Measurements from ENCODE around the gene IL21R. TPM values are rescaled to one million over a fixed set of nuclear protein-coding genes. Genes with fewer than 3 reads are reported as not detected.

IL21R gene
- total and polyA plus RNA-seq, 2 donors (not counting 3 experiments of a cell fraction or from before 2014, with no cell fraction given) = 0.03 TPM; not detected in 1

GRCh38 chr16:27462846-27463682, 61.1 kb downstream of the IL21R start:
- POLR2A ChIA-PET = no interaction called here
- H3K9me3 ChIP-seq (replicated peaks; ENCODE audit: control insufficient read depth, insufficient read depth, low read length) = no peaks in the 10 kb centered on the region
- dilution Hi-C loops (cut with MboI; ENCODE audit: extremely low pct_ligation_motif_present, low sequenced_read_pairs) = no loop called here
- no peak overlapping the region for H3K27ac ChIP-seq (ENCODE audit: insufficient read depth, low read depth, low read length)
- no peak overlapping the region for H3K4me2 ChIP-seq (ENCODE audit: insufficient read depth, low read length)
- CTCF ChIA-PET = interaction anchor here (1.2 to 1.8 kb wide), 5 partner anchors 8 to 353 kb away, joined by 5 to 9 read pairs (median 6); no protein-coding TSS in a partner anchor
- H3K4me3 ChIP-seq (replicated peaks in 1 of 3; ENCODE audit: insufficient read depth in 1 of 3, low read depth in 1 of 3, low read length in 3 of 3) = no peak overlapping the region
- peaks cover 12% of the 10 kb centered on the region for H3K4me1 ChIP-seq (ENCODE audit: control insufficient read depth, extremely low read depth, insufficient read depth, low read length)
- no peak for DNase-seq (ENCODE audit: low read depth, low spot score)
- no peak for FAIRE-seq
- no peaks in the 10 kb centered on the region for H3K27me3 ChIP-seq (ENCODE audit: control insufficient read depth in 2 of 2, insufficient read depth in 2 of 2, low read length in 2 of 2)
- H4K20me1 ChIP-seq (replicated peaks; ENCODE audit: control insufficient read depth, extremely low read depth, insufficient read depth, low read length) = no peaks in the 10 kb centered on the region
- intact Hi-C loops (cut with micrococcal nuclease) = no loop called here
- H3K9ac ChIP-seq (replicated peaks; ENCODE audit: extremely low read depth, insufficient read depth, low read length) = no peak overlapping the region
- no peaks in the 10 kb centered on the region for H3K79me2 ChIP-seq (ENCODE audit: control insufficient read depth, insufficient read depth, low read length)
- TF ChIP-seq POLR2AphosphoS5 (IDR thresholded peaks at IDR 0.05; ENCODE audit: insufficient read depth, low read depth, low read length) = no peak
- no peak for TF ChIP-seq MYC (IDR thresholded peaks at IDR 0.05; ENCODE audit: low read depth, low read length)
- no peak for TF ChIP-seq POLR2A (IDR thresholded peaks at IDR 0.05; ENCODE audit: low read depth, low read length)
- no peak for TF ChIP-seq MAX (IDR thresholded peaks at IDR 0.05; ENCODE audit: insufficient read depth, insufficient read length)
- TF ChIP-seq GATA2 (IDR thresholded peaks at IDR 0.05; ENCODE audit: insufficient read depth, insufficient read length, low read depth, low read length) = no peak
- no peak for TF ChIP-seq JUN (IDR thresholded peaks at IDR 0.05; ENCODE audit: borderline replicate concordance, insufficient read depth, insufficient read length, low read depth)
- TF ChIP-seq CTCF (IDR thresholded peaks at IDR 0.05; ENCODE audit: extremely low read depth in 1 of 2, insufficient read depth in 1 of 2, low read depth in 1 of 2, low read length in 2 of 2) = no peak
- TF ChIP-seq FOS (IDR thresholded peaks at IDR 0.05; ENCODE audit: borderline replicate concordance, insufficient read depth, low read length) = no peak
- no peak for TF ChIP-seq EZH2 (IDR thresholded peaks at IDR 0.05; ENCODE audit: borderline replicate concordance, low read depth, low read length, severe bottlenecking)
- H3K36me3 ChIP-seq (ENCODE audit: control insufficient read depth in 2 of 2, extremely low read depth in 1 of 2, insufficient read depth in 2 of 2, low read length in 2 of 2) = peaks cover 13 to 31% of the 10 kb centered on the region in 2 experiments
- no TSS peak for BruUV-seq (replicated peaks)
- no peaks in the 10 kb centered on the region for H3K9me1 ChIP-seq (replicated peaks; ENCODE audit: control insufficient read depth, extremely low read depth, insufficient read depth, low read length)
- H2AFZ ChIP-seq (ENCODE audit: low read depth, low read length) = no peak overlapping the region
